Measurements from ENCODE around the gene NUTM2D. TPM values are rescaled to one million over a fixed set of nuclear protein-coding genes. Genes with fewer than 3 reads are reported as not detected.
"Not testable (repeated sequence)": the region's sequence is repeated elsewhere in the genome, so short reads cannot be mapped to it uniquely, and the experiment has no call there.

Gene NUTM2D
- total RNA-seq, 1 donor from 2014 or later, result 4.7 TPM

GRCh38 chr10:87352825-87353224 lies 4.7 kb upstream of the NUTM2D start:
- intact Hi-C loops (cut with DNase I); DNase-seq (ENCODE audit: missing footprints); ATAC-seq: not testable (repeated sequence)

GRCh38 chr10:87355110-87355509 lies 2.4 kb upstream of the NUTM2D start:
- intact Hi-C loops (cut with DNase I); ATAC-seq; DNase-seq (ENCODE audit: missing footprints): not testable (repeated sequence)

DNA sequence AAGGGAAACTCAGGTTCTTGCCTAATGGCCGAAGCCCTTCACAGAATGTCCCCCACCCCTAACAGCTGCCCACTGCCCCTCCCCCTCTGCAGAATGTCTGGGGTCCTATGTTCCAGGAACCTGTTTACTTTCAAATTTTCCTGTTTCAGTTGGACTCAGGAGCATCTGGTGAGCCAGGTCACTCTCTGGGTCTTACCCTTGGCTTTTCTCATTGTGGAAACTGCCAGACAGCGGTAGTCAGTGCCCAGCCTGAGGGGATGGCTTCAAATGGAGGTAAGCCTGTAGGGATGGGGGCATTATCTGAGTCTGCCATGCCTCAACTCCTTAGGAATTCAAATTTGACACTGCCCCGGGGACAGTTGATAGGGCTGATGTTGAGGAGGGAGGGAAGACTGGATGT lies 615 bp downstream of the NUTM2D start:
- ATAC-seq; intact Hi-C loops (cut with DNase I); DNase-seq (ENCODE audit: missing footprints): not testable (repeated sequence)

- peak; percentile 26 for ATAC-seq
- DNase-seq (ENCODE audit: missing footprints); intact Hi-C loops (cut with DNase I): not testable (repeated sequence)
Observed at GRCh38 chr10:87369514-87370112, 12.1 kb downstream of the NUTM2D start.

- DNase-seq (ENCODE audit: missing footprints); intact Hi-C loops (cut with DNase I); ATAC-seq: not testable (repeated sequence)
Observed at GRCh38 chr10:87374091-87374490, 16.5 kb downstream of the NUTM2D start.

DNA sequence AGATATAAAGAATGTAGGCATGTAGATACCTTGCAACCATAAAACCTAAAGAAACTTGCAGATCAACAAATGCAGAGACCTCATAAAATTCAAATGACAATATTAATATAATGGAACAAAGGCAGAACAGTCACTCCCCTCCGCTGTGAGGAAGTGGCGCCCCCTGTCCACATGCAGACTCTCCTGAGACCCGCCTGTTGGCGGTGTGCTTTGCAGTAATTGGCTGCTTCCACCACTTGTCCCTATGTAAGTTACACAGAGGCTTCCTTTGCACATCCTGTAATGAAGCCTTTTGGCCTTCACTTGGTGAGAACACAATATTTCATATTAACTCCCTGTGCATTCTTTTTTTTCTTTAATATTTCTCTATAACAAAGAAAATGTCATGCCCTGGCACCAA lies 21.6 kb downstream of the NUTM2D start:
- intact Hi-C loops (cut with DNase I); ATAC-seq; DNase-seq (ENCODE audit: missing footprints): not testable (repeated sequence)

- intact Hi-C loops (cut with DNase I); DNase-seq (ENCODE audit: missing footprints); ATAC-seq: not testable (repeated sequence)
Observed at GRCh38 chr10:87383149-87383857, 25.8 kb downstream of the NUTM2D start.

- DNase-seq (ENCODE audit: missing footprints); ATAC-seq; intact Hi-C loops (cut with DNase I): not testable (repeated sequence)
Observed at GRCh38 chr10:87384283-87384682, 26.7 kb downstream of the NUTM2D start.

DNA sequence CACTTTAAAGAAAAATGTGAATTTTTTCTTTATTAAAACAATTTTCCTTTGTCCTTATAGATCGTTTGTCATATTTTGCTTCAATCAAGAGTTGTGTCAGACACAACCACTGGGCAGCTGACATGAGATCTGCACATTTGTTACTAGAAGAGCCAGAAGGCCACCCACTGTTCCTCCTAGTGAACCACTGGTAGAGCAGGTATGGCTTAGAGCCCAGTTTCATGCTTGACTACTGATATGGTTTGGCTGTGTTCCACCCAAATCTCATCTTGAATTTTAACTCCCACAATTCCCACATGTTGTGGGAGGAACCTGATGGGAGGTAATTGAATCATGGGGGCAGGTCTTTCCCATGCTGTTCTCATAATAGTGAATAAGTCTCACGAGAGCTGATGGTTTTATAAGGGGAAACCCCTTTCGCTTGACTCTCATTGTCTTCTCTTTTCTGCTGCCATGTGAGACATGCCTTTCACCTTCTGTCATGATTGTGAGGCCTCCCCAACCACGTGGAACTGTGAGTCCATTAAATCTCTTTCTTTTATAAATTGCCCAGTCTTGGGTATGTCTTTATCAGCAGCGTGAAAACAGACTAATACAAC lies 28.3 kb downstream of the NUTM2D start:
- DNase-seq (ENCODE audit: missing footprints); intact Hi-C loops (cut with DNase I): not testable (repeated sequence)
- peak; percentile 62 for ATAC-seq

- intact Hi-C loops (cut with DNase I); DNase-seq (ENCODE audit: missing footprints): not testable (repeated sequence)
Observed at GRCh38 chr10:87391360-87391759, 33.8 kb downstream of the NUTM2D start.

DNA sequence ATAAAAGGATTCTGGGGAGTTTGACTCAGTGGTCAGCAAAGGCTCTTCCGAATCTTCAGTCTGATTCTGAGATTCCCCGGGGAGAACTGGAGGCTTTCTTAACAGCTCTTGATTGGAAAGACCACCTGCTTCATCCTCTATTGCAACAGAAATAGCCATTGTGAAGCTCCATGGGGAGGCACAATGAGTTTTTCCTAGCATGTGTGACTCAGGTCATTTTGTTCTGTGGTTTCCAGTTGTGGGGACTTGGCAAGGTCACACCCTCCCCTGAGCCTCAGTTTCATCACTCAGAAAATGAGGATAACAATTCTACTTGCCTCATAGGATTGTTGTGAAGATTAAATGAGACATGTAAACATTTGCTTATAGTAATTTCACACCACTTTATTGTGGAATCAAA lies 38.7 kb downstream of the NUTM2D start:
- DNase-seq (ENCODE audit: missing footprints); intact Hi-C loops (cut with DNase I); ATAC-seq: not testable (repeated sequence)

More at GRCh38 chr10:87391360-87391759, 33.8 kb downstream of the NUTM2D start:
- ATAC-seq, result not testable (repeated sequence)

DNA sequence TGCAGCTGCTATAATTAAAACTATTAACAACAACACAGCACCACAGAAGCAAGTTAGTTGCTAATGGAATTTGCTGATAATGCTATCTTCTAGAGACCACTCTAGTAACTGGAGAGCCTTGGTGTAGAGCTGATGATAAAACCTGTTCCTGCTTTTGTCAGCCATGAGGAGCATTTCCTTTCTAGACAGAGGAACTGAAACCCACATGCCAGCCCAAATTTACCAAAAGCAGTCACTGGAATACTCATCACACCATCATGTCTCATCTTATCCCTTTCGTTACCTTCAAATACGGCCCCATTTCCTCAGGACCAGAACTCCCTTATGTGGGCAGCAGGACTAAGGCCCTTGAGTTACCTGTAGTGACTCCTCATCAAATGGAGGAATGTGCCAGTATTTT lies 40.9 kb downstream of the NUTM2D start:
- DNase-seq (ENCODE audit: missing footprints); ATAC-seq; intact Hi-C loops (cut with DNase I): not testable (repeated sequence)

- ATAC-seq; intact Hi-C loops (cut with DNase I): not testable (repeated sequence)
Observed at GRCh38 chr10:87407516-87408467, 50.2 kb downstream of the NUTM2D start.

DNA sequence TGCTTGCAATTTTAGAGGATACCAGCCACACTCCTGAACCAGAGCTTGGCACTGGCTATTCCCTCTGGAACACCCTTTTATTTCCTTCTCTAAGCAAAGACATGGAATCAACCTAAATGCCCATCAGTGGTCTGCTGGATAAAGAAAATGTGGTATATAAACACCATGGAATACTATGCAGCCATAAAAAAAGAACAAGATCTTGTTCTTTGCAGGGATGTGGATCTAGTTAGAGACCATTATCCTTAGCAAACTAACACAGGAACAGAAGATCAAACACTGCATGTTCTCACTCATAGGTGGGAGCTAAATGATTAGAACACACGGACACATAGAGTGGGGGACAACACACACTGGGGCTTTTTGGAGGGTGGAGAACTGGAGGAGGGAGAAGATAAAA lies 56.4 kb downstream of the NUTM2D start:
- ATAC-seq; DNase-seq (ENCODE audit: missing footprints); intact Hi-C loops (cut with DNase I): not testable (repeated sequence)

More at GRCh38 chr10:87407516-87408467, 50.2 kb downstream of the NUTM2D start:
- not testable (repeated sequence) for DNase-seq (ENCODE audit: missing footprints)

Other genes with a start within 250 kb of the NUTM2D start
- 1.9 TPM for gene NUTM2A, start 132.3 kb upstream of the NUTM2D start, total RNA-seq
- 5.2 TPM for gene MINPP1, start 147.1 kb downstream of the NUTM2D start, total RNA-seq

Measured in Right ventricle myocardium inferior (tissue), 1 donor.